ENCODE measurements around the gene RTN4RL1. TPM values are rescaled to one million over a fixed set of nuclear protein-coding genes. Genes with fewer than 3 reads are reported as not detected.

Gene RTN4RL1
- 27.9 TPM for total RNA-seq

GRCh38 chr17:2025220-2025621 lies at the start of gene RTN4RL1:
TSS of gene RTN4RL1 (minus strand) at chr17:2025334. CDS start at chr17:2024865, 469 bp downstream.

DNA sequence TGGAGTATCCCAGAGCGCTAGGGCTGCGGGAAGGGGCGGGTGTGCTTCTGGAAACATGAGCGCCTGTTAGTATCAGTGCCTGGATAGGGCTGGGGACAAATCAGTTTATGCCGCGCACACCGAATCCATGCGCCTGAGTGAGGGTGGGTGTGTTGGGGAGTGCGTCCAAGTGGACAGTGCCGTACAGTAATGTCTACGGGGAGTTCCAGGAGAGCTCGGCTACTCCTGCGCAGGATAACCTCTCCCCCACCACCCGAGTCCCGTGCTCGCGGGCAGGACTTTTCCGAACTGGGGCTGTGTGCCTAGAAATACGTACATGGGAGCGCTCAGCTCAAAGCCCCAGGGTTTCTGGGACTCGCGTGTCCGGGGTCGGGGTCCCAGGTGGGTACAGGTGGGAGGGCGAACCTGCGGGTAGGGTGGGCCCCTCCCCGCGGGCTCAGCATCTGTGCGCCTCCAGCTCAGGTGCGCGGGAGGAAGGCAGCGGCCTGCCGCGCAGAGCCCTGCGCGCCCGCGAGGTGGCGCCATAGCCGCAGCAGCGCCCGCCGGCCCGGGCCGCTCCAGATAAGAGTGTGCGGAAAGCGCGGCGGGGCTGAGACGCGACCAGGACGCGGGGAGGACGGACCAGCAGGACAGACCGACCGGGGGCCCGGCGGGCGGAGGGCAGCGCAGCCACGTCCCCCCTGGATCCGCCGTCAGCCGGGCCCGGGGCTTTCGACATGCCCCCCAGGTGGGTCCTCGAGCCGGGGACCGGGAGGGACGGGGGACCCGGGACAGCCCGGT lies 29.6 kb upstream of the RTN4RL1 start, which contains the start of gene HIC1:
Gene HIC1, plus strand, starts transcription at position 592 of the 780 bp plus-strand sequence. CDS start 1,588 bp downstream, outside the sequence.

GRCh38 chr17:2041561-2042389 lies 16.6 kb upstream of the RTN4RL1 start, which contains the start of gene OVCA2:
TSS of gene OVCA2 (plus strand) at chr17:2042022. CDS start at chr17:2042048, 26 bp downstream.

DNA sequence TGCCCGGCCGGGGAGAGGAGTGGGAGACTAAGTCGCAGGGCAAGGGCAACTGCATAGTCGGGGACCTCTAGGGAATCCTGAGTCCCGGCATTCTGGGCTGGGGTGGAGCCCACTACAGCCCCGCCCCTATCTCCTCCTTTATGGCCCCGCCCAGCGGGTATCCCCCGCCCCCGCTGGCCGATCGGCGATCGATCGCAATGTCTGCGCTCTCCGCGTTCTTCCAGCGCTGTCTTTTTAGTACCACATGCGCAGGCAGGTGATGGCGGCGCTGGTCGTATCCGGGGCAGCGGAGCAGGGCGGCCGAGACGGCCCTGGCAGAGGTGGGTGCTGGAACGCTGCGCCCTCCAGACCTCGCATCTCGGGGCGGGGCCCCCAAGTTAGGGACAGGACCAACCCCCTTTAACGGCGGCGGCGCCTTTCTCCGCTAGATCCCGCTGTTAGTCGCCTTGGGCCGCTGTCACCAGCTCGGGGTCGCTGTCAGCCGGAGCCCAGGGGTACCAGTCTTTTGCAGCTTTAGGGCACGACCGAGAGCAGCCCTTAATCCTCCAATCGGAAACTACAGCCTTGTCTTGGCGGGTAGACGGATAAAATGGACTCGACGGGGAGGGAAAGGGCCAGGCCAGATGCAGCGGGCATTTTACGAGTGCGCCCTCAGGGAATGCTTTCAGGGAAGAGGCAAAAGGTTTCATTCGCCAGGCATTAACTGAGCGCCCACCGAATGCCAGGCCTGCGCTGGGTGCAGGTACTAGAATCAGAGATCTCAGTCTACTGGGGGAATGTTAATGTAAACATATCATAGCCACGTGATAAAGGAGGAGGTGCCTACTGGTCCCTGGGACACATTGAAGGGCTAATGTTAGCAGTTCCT lies 5.0 kb upstream of the RTN4RL1 start, which contains the start of gene DPH1:
Gene DPH1, plus strand, starts transcription at position 243 of the 868 bp plus-strand sequence. Its CDS starts 17 bp downstream, at position 260.

Small RNA genes lying within 50 kb of the gene (small RNA-seq; reads per million reads assigned to genes)
- not detected for gene AC090617.9 (ENCODE audit: low replicate concordance)
- gene MIR132 (ENCODE audit: low replicate concordance) = 35.1 reads per million, percentile 93 among the genes with 10 or more reads in this experiment
- 14.1 reads per million, percentile 91 among the genes with 10 or more reads in this experiment for gene MIR212 (ENCODE audit: low replicate concordance)
- gene OVCA2 (ENCODE audit: low replicate concordance) = not detected

Other genes with a start within 250 kb of the RTN4RL1 start
- 19.4 TPM for gene SMYD4, start 195.4 kb downstream of the RTN4RL1 start, total RNA-seq
- 16.0 TPM for gene RPA1, start 195.3 kb downstream of the RTN4RL1 start, total RNA-seq
- 41.6 TPM for gene DPH1, start 4.8 kb upstream of the RTN4RL1 start, total RNA-seq
- gene OVCA2, start 16.7 kb upstream of the RTN4RL1 start, total RNA-seq = 9.4 TPM
- 3.1 TPM for gene HIC1, start 29.8 kb upstream of the RTN4RL1 start, total RNA-seq

All from parietal lobe (tissue), 2 donors.